ENCODE measurements around the gene RASSF7.

The RASSF7 gene

DNA sequence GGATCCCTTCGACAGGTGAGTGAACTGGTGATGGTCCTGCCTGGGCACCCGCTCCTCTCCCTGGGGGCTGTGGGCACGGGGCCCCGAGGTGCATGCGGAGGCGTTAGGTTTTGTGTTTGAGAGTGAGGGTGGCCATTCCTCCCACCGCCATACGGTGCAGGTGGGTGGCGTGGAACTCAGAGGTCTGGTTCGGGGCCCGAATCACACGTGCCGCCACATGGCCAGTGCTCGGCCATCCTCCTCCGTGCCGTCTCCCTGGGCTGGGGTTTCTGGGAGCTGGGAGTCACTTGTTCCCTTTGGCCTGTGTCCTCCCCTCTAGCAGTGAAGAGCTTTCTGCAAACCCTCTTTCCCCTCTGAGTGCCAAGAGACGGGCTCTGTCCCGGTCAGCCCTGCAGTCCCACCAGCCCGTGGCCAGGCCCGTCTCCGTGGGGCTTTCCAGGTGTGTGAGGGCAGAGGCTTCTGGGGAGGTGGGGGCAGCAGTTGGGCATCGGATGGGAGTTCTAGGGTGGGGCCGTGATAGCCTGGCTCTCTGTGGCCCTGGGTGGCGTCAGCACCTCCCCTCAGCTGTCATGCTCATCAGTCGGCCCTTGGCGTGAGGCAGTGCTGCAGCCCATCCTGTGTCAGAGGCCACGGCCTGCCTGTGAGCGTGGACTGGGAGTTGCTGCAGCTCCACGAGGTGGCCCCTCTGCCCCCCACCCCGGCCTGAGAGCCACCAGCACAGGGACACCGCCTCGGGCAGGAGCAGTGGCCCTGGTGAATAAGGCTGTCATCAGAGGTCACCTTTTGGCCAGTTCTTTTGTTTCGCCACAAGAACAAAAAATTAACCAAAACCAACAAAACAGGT is 44.7 kb downstream of the RASSF7 start:
- no peak for DNase-seq (ENCODE audit: low read depth, low spot score)
- H3K27ac ChIP-seq, result peak overlapping the region; percentile 50

DNA sequence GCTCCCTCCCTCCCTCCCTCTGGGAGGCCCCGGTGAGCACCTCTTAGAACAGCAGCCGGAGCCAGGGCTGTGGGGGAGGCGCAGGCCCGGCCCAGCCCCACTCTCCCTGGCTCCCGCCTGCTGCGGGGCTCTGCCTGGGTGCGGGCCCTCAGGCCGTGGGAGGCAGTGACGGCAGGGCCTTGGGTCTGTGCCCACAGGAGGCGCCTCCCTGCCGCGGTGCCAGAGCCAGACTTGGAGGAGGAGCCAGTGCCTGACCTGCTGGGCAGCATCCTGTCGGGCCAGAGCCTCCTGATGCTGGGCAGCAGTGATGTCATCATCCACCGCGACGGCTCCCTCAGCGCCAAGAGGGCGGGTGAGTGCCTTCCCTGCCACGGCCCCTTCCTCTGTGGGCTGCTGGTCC is 45.5 kb downstream of the RASSF7 start:
- DNase-seq (ENCODE audit: low read depth, low spot score), result peak; percentile 31
- H3K27ac ChIP-seq, result peak overlapping the region; percentile 50

DNA sequence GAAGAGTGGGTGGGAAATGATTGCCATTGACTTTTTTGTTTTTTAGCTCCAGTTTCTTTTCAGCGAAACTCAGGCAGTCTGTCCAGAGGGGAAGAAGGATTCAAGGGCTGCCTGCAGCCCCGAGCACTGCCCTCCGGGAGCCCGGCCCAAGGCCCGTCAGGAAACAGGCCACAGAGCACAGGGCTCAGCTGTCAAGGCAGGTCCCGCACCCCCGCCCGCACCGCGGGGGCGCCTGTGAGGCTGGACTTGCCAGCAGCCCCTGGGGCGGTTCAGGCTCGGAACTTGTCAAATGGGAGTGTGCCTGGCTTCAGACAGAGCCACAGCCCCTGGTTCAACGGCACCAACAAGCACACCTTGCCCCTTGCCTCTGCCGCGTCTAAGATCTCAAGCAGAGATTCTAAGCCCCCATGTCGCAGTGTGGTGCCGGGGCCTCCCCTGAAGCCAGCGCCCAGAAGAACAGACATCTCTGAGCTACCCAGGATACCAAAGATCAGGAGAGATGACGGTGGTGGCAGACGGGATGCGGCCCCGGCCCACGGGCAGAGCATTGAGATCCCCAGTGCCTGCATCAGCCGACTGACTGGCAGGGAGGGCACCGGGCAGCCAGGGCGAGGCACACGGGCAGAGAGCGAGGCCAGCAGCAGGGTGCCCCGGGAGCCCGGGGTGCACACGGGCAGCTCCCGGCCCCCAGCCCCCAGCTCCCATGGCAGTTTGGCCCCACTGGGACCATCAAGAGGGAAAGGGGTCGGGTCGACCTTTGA is 46.4 kb downstream of the RASSF7 start:
- peak overlapping the region; percentile 50 for H3K27ac ChIP-seq
- no peak for DNase-seq (ENCODE audit: low read depth, low spot score)

DNA sequence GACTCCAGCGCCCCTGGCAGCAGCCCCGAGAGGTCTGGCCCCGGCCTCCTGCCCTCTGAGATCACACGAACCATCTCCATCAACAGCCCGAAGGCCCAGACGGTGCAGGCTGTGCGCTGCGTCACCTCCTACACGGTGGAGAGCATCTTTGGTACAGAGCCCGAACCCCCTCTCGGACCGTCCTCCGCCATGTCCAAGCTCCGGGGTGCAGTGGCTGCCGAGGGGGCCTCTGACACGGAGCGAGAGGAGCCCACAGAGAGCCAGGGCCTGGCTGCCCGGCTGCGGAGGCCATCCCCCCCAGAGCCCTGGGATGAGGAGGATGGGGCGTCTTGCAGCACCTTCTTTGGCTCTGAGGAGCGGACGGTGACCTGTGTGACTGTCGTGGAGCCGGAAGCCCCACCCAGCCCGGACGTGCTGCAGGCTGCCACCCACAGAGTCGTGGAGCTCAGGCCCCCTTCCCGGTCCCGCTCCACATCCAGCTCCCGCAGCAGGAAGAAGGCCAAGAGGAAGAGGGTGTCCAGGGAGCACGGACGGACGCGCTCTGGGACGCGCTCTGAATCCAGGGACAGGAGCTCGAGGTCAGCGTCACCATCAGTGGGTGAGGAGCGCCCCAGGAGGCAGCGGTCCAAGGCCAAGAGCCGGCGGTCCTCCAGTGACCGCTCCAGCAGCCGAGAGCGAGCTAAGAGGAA is 47.3 kb downstream of the RASSF7 start:
- DNase-seq (ENCODE audit: low read depth, low spot score), result no peak
- H3K27ac ChIP-seq, result no peak overlapping the region

DNA sequence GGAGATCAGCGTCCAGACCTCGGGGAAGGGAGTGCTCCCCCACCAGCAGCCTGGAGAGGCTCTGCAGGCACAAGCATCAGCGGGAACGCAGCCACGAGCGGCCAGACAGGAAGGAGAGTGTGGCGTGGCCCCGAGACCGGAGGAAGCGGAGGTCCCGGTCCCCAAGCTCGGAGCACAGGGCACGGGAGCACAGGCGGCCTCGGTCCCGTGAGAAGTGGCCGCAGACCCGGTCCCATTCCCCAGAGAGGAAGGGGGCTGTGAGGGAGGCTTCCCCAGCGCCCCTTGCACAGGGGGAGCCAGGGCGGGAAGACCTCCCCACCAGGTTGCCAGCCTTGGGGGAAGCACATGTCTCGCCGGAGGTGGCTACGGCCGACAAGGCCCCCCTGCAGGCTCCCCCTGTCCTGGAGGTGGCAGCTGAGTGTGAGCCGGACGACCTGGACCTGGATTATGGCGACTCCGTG is 48.1 kb downstream of the RASSF7 start:
- no peak for DNase-seq (ENCODE audit: low read depth, low spot score)
- no peak overlapping the region for H3K27ac ChIP-seq

DNA sequence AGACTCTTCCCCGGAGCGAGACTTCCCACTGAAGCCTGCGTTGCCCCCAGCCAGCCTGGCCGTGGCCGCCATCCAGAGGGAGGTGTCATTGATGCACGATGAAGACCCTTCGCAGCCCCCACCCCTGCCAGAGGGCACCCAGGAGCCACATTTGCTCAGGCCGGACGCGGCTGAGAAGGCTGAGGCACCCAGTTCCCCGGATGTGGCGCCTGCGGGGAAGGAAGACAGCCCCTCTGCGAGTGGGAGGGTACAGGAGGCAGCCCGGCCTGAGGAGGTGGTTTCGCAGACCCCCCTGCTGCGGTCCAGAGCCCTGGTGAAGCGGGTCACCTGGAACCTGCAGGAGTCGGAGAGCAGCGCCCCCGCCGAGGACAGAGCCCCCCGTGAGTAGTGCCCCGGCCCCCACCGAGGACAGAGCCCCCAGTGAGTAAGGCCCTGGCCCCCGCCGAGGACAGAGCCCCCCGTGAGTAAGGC is 48.6 kb downstream of the RASSF7 start:
- H3K27ac ChIP-seq, result no peak overlapping the region
- DNase-seq (ENCODE audit: low read depth, low spot score), result no peak

DNA sequence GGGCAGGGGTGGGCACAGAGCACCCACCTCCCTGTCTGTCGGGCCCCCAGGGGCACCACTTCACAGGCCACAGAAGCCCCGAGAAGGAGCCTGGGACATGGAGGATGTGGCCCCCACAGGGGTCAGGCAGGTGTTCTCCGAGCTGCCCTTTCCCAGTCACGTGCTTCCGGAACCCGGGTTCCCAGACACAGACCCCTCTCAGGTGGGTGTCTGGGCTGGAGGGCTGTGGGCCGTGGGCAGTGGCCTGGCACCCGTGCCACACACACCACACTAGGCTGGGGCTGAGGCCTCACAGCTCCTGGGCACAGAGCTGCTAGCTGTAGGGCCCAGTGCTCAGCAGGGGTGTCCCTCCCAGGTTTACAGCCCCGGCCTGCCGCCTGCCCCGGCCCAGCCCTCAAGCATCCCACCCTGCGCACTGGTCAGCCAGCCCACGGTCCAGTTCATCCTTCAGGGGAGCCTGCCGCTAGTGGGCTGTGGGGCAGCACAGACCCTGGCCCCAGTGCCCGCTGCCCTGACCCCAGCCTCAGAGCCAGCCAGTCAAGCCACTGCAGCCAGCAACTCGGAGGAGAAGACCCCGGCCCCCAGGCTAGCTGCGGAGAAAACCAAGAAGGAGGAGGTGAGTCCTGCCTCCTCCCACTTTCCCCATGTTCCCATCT is 49.5 kb downstream of the RASSF7 start:
- no peak for DNase-seq (ENCODE audit: low read depth, low spot score)
- no peak overlapping the region for H3K27ac ChIP-seq

DNA sequence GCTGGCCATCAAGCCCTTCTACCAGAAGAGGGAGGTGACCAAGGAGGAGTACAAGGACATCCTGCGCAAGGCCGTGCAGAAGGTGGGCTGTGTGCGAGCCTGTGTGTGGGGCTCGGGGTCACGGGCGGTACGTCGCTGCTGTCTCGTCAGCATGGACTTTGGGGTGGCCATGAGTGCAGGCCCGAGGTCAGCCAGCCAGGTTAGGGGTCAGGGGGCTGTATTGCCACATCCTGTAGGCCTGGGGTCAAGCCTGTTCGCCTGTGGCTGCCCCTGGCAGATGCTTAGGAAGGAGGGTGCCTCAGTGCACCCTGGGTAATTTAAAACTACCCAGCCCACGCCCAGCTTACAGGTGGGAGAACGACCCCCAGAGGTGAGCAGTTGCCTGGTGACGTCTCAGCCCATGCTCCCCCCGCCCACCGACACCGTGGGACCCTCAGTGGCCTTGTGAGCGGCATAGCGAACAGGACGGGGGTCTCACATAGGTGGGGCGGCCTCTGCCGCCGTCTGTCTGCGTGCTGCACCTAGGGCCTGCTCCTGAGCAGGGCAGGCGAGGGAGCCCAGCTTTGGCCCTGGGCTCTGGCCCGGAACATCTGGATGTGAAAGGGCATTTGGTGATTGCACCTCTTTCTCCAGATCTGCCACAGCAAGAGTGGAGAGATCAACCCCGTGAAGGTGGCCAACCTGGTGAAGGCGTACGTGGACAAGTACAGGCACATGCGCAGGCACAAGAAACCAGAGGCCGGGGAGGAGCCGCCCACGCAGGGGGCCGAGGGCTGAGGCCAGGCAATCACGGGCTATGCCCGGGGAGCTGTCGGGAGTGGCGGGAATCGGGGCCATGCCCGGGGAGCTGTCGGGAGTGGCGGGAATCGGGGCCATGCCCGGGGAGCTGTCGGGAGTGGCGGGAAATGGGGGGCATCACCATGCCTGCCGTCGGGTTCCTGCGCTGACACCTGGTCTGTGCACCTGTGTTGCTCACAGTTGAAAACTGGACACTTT is 50.5 kb downstream of the RASSF7 start:
- no peak for DNase-seq (ENCODE audit: low read depth, low spot score)
- no peak overlapping the region for H3K27ac ChIP-seq

DNA sequence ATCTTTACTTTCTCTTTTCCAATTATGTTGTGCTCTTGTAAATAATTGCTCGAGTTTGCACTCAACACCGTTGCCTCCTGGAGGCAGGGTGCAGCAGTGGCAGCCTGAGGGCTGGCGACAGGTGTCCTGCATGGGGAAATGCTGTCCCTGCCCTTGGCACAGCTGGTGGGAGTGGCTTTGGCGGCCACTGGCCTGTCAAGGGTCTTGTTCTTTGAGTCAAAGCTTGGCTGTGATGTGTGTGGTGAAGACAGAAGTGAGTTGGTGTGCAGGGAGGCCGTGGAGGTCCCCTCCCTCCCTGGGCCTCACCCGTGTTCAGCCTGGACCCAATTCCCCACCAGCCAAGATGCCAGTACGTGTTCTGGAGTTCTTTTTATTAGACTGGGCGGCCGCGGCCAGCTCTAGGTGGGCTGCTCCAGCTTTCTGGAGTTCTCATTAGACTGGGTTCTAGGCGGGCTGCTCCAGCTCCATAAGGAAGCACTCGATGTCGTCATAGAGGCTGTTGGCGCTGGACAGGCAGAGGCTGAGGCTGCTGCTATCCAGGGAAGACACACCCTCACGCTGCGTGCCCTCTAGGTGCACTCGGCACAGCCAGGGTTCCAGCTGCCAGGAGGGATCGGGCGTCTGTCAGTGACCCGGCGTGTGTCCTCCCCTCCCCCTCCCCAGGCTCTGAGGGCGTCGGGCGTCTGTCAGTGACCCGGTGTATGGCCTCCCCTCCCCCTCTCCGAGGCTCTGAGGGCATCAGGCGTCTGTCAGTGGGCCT is 51.6 kb downstream of the RASSF7 start:
- H3K27ac ChIP-seq, result no peak overlapping the region

DNA sequence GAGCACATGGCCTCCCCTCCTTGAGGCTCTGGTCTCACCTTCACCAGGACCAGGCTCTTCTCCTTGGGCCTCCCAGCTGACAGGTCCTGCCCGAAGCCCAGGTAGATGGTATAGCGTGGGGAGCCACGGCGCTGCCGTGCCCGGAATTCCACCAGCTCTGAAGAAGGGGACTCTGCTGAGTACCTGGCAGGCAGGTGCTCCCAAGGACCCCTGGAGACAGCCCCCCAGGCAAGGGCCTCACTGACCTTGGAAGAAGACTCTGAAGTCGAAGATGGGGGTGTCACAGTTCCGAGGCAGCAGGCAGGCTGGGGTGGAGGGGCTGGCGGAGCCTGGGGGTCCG is 52.2 kb downstream of the RASSF7 start:
- no peak for DNase-seq (ENCODE audit: low read depth, low spot score)
- no peak overlapping the region for H3K27ac ChIP-seq

More for the DNA sequence above, 51.6 kb downstream of the RASSF7 start:
- no peak for DNase-seq (ENCODE audit: low read depth, low spot score)

DNA sequence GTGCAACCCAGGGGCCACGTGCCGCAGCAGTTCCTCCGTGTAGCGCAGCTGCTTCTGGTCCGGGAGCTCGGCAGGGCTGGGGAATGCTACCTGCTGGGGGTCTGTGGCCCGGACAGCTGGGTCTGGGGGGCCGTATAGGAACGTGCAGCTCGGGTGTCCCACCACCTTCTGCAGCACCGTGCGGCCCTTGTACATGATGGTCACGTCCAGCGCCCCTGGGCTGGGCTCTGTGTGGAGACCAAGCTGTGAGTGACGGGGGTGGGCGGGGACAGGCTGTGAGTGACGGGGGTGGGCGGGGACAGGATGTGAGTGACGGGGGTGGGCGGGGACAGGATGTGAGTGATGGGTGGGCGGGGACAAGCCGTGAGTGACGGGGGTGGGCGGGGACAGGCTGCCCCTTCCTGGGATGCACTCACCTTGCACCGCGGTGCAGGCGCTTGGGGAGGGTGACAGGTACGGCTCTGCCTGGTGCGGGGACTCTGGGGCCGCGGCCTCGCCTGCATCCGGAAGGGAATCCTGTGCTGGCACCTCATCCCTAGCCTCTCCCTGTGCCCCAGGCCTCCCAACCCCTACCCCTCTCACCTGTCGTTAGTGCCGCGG is 52.7 kb downstream of the RASSF7 start:
- peak overlapping the region; percentile 77 for H3K27ac ChIP-seq
- DNase-seq (ENCODE audit: low read depth, low spot score), result peak; percentile 45
